Effector memory CD4-positive, alpha-beta T cell (primary cell): Measurements from ENCODE around the gene MAN2A2.

ENCODE experiments used
- DNase-seq, 3 donors: peaks; one replicate each; pipeline ENCODE4 v3.0.0-alpha.2; 2020
- H3K27ac ChIP-seq: 2 replicates; pipeline ENCODE4 v1.7.0; 2013; ENCODE audit warnings: mild to moderate bottlenecking, low read length, moderate library complexity; ENCODE audit not compliant: insufficient read depth, poor library complexity, severe bottlenecking
- H3K27me3 ChIP-seq: replicated peaks from 2 replicates; pipeline ENCODE4 v1.7.0; 2013; ENCODE audit warnings: mild to moderate bottlenecking, low read length; ENCODE audit not compliant: insufficient read depth, control insufficient read depth, poor library complexity, severe bottlenecking
- H3K36me3 ChIP-seq: 2 replicates; pipeline ENCODE4 v1.7.0; 2013; ENCODE audit warnings: mild to moderate bottlenecking, low read length, moderate library complexity; ENCODE audit not compliant: control insufficient read depth, insufficient read depth
- H3K4me1 ChIP-seq: 2 replicates; pipeline ENCODE4 v1.7.0; 2013; ENCODE audit warnings: low read length, mild to moderate bottlenecking; ENCODE audit not compliant: control insufficient read depth, insufficient read depth, poor library complexity, severe bottlenecking
- H3K4me3 ChIP-seq: 2 replicates; pipeline ENCODE4 v1.7.0; 2013; ENCODE audit warnings: low read length, low read depth, mild to moderate bottlenecking; ENCODE audit not compliant: insufficient read depth, poor library complexity, severe bottlenecking
- H3K9me3 ChIP-seq: 2 replicates; pipeline ENCODE4 v1.7.0; 2013; ENCODE audit warnings: mild to moderate bottlenecking, low read length, moderate library complexity; ENCODE audit not compliant: control insufficient read depth

MAN2A2 gene

GRCh38 chr15:90942354-90943120 is 39.4 kb downstream of the MAN2A2 start:
- DNase-seq, result no peak
- Histone ChIP-seq H3K4me1 (no peaks in the 10 kb centered on the region), H3K36me3 (peaks cover 79% of the 10 kb centered on the region), H3K27me3 (no peaks in the 10 kb centered on the region), H3K9me3 (no peaks in the 10 kb centered on the region), H3K4me3 (no peak overlapping the region), H3K27ac (no peak overlapping the region)

- no peak overlapping the region for H3K27ac ChIP-seq
- no peaks in the 10 kb centered on the region for H3K9me3 ChIP-seq
- H3K4me3 ChIP-seq, result no peak overlapping the region
- H3K4me1 ChIP-seq, result no peaks in the 10 kb centered on the region
- H3K36me3 ChIP-seq, result peaks cover 88% of the 10 kb centered on the region
- no peak for DNase-seq
- no peaks in the 10 kb centered on the region for H3K27me3 ChIP-seq
Measured at GRCh38 chr15:90945091-90945490, 42.0 kb downstream of the MAN2A2 start.

- H3K27ac ChIP-seq, result no peak overlapping the region
- no peak overlapping the region for H3K4me3 ChIP-seq
- no peak for DNase-seq
- no peaks in the 10 kb centered on the region for H3K9me3 ChIP-seq
- H3K27me3 ChIP-seq, result no peaks in the 10 kb centered on the region
- H3K4me1 ChIP-seq, result no peaks in the 10 kb centered on the region
- H3K36me3 ChIP-seq, result peaks cover 82% of the 10 kb centered on the region
Measured at GRCh38 chr15:90946538-90946937, 43.4 kb downstream of the MAN2A2 start.

GRCh38 chr15:90946941-90947576 is 44.0 kb downstream of the MAN2A2 start:
- Histone ChIP-seq H3K36me3 (peaks cover 77% of the 10 kb centered on the region), H3K27ac (no peak overlapping the region), H3K9me3 (no peaks in the 10 kb centered on the region), H3K4me1 (no peaks in the 10 kb centered on the region), H3K4me3 (no peak overlapping the region), H3K27me3 (no peaks in the 10 kb centered on the region)
- no peak for DNase-seq

- H3K9me3 ChIP-seq, result no peaks in the 10 kb centered on the region
- peaks cover 73% of the 10 kb centered on the region for H3K36me3 ChIP-seq
- no peak overlapping the region for H3K27ac ChIP-seq
- no peak overlapping the region for H3K4me3 ChIP-seq
- no peak for DNase-seq
- no peaks in the 10 kb centered on the region for H3K27me3 ChIP-seq
- H3K4me1 ChIP-seq, result no peaks in the 10 kb centered on the region
Measured at GRCh38 chr15:90947577-90948357, 44.7 kb downstream of the MAN2A2 start.

GRCh38 chr15:90948506-90948905 is 45.4 kb downstream of the MAN2A2 start:
- no peaks in the 10 kb centered on the region for H3K27me3 ChIP-seq
- H3K27ac ChIP-seq, result no peak overlapping the region
- no peaks in the 10 kb centered on the region for H3K9me3 ChIP-seq
- no peaks in the 10 kb centered on the region for H3K4me1 ChIP-seq
- no peak overlapping the region for H3K4me3 ChIP-seq
- peaks cover 69% of the 10 kb centered on the region for H3K36me3 ChIP-seq
- DNase-seq, result no peak

GRCh38 chr15:90949979-90950675 is 47.0 kb downstream of the MAN2A2 start:
- H3K4me3 ChIP-seq, result no peak overlapping the region
- no peaks in the 10 kb centered on the region for H3K27me3 ChIP-seq
- DNase-seq, result no peak
- H3K9me3 ChIP-seq, result no peaks in the 10 kb centered on the region
- peaks cover 8% of the 10 kb centered on the region for H3K4me1 ChIP-seq
- H3K27ac ChIP-seq, result no peak overlapping the region
- H3K36me3 ChIP-seq, result peaks cover 52% of the 10 kb centered on the region

GRCh38 chr15:90950676-90951075 is 47.6 kb downstream of the MAN2A2 start:
- DNase-seq, result no peak
- peaks cover 13% of the 10 kb centered on the region for H3K4me1 ChIP-seq
- peaks cover 51% of the 10 kb centered on the region for H3K36me3 ChIP-seq
- no peak overlapping the region for H3K4me3 ChIP-seq
- H3K27ac ChIP-seq, result no peak overlapping the region
- no peaks in the 10 kb centered on the region for H3K27me3 ChIP-seq
- H3K9me3 ChIP-seq, result no peaks in the 10 kb centered on the region

- Histone ChIP-seq H3K9me3 (no peaks in the 10 kb centered on the region), H3K4me3 (no peak overlapping the region), H3K4me1 (peaks cover 23% of the 10 kb centered on the region), H3K36me3 (peaks cover 31% of the 10 kb centered on the region), H3K27me3 (no peaks in the 10 kb centered on the region), H3K27ac (no peak overlapping the region)
- no peak for DNase-seq
Measured at GRCh38 chr15:90952901-90953677, 50.0 kb downstream of the MAN2A2 start.
